Epithelial cell of proximal tubule (primary cell): ENCODE measurements around the gene GOLGA6L2. TPM values are rescaled to one million over a fixed set of nuclear protein-coding genes. Genes with fewer than 3 reads are reported as not detected.

Experiments
- DNase-seq: peaks from one replicate; pipeline ENCODE4 v3.0.0-alpha.2; 2011; ENCODE audit warnings: low read depth
- H3K4me3 ChIP-seq: 2 replicates; pipeline ENCODE4 v1.5.1; 2011; ENCODE audit warnings: low read depth, mild to moderate bottlenecking, low read length
- total RNA-seq: library from RNA; depleted of rRNA; stranded (reverse); fragments of >200 nt; gene quantifications from 2 replicates; pipeline ENCODE4 v1.2.3, GENCODE V29; 2015
- TF ChIP-seq, protein P1 (sequence below): conservative IDR thresholded peaks from 2 replicates; pipeline ENCODE4 v1.5.1; 2012; ENCODE audit warnings: low read depth, mild to moderate bottlenecking, low read length

The GOLGA6L2 gene
- total RNA-seq, 1 donor from 2014 or later, result not detected

DNA sequence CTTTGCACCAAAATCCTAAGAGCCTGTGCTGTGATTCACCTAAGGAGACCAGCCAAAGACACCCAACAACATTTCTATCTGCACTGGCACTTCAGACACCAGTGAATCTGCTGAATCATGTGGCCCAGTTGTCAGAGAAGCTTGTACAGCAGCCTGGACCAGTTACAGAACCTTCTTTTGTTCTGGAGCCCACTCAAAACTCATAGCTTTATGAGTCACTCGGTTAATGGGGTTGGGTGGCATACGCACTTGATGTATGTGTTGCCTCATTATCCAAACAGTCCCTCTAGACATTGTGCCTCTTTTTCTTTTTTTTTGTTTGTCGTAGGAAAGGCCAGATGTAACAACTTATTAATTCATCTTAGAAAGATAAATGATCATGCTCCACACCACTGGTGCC lies 25.6 kb upstream of the GOLGA6L2 start:
- H3K4me3 ChIP-seq, result no peak overlapping the region
- TF ChIP-seq, protein P1, sequence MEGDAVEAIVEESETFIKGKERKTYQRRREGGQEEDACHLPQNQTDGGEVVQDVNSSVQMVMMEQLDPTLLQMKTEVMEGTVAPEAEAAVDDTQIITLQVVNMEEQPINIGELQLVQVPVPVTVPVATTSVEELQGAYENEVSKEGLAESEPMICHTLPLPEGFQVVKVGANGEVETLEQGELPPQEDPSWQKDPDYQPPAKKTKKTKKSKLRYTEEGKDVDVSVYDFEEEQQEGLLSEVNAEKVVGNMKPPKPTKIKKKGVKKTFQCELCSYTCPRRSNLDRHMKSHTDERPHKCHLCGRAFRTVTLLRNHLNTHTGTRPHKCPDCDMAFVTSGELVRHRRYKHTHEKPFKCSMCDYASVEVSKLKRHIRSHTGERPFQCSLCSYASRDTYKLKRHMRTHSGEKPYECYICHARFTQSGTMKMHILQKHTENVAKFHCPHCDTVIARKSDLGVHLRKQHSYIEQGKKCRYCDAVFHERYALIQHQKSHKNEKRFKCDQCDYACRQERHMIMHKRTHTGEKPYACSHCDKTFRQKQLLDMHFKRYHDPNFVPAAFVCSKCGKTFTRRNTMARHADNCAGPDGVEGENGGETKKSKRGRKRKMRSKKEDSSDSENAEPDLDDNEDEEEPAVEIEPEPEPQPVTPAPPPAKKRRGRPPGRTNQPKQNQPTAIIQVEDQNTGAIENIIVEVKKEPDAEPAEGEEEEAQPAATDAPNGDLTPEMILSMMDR, result no peak
- DNase-seq, result no peak

DNA sequence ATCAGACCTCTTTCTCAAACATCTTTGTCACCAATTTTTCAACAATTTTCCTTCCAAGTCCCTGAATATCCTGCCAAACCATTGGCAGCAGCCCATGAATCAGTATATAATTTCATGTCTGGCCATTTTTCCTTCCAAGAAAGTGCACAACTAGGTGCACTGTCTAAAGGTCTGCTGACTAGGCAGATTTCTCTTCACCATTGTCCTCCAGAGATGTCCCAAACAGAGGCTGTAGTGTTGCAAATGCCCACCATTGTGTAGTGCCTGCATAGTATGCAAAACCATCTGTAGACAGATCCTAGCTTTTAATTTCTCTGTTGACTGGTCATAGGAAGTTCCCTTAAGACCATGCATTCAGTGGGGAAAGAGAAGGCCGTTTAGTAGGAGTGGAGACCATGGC lies 25.0 kb upstream of the GOLGA6L2 start:
- no peak overlapping the region for H3K4me3 ChIP-seq
- DNase-seq, result no peak
- TF ChIP-seq, protein P1, result no peak

DNA sequence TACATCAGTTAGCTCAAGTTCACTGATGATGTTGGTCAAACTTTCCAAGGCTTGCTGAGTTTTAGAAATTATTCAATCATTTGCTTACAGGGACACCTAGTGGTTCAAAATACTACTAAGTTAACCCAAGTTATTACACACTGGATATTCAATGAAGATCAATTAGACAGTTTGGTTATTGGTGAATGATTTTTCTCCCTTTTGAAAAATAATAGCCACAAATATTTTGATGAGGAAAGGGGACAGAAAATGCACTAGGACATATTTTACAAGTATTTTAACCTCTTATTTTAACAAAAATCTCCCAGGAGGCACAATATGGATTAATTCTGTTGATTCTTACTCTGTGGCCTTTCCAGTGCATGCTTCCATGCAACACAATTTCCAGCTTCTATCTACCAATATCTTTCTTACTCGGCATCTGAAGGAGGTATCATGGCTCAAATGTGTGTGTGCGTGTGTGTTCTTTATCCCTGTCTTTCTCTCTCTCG lies 20.1 kb upstream of the GOLGA6L2 start:
- peak; percentile 15 for DNase-seq
- no peak overlapping the region for H3K4me3 ChIP-seq
- TF ChIP-seq, protein P1, result peak; percentile 46

DNA sequence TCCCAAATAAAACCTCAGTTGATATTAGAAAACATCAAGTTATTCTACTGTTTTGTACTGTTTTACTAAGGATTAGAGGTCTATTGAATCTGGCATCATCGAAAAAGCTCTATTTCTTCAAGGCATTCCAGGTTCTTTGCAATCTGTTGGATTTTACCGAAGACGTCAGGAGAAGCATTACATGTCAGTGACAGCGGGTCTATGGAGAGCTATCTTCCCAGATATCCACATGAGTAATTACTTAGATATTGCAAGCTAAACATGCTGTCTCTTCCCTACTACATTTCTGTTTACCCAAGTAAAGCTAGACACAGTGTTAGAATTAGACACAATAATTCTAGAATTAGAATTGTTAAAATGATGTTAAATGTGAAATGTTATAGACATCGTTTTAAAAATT lies 10.8 kb upstream of the GOLGA6L2 start:
- TF ChIP-seq, protein P1, result no peak
- no peak overlapping the region for H3K4me3 ChIP-seq
- no peak for DNase-seq

DNA sequence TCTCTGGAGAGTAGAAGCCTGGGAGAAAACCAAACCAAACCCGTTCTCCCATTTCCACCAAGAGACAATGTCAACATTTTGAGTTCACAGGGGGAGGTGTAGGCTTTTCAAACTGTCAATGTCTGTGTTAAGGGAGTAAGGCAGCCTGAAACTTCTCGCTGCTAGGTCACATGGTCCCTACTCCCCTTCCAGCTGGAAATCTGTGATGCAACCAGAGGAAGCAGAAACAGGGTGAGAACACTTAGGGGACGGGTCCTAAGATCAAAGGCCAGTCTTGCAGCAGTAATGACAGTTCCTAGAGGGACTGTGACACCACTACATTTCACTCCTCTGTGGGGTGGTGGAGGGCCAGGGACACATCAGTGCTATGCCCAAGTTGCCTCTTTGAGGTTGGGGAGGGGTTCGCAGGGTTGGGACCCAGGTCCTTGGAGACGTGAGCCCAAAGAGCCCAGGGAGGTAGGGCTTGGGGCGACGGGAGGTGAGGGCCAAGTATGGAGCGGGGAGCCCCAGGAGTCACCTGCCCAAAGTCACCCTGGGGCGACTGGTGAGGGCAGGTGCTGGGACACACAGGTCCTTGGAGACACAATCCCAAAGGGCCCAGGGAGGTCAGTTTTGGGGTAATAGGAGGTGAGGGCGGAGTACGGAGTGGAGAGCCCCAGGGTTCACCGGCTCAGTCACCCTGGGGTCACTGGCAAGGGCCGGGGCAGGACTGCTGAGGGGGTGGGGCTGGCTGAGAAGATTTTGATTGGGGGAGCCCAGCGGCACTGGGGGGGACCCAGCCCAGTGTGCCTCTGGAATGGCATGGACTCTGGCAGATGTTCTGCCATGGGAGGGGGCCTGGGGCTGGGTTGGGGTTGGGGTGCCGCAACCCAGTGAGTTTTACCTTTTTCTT lies 582 bp downstream of the GOLGA6L2 start:
- DNase-seq, result no peak
- no peak overlapping the region for H3K4me3 ChIP-seq
- TF ChIP-seq, protein P1, result no peak

DNA sequence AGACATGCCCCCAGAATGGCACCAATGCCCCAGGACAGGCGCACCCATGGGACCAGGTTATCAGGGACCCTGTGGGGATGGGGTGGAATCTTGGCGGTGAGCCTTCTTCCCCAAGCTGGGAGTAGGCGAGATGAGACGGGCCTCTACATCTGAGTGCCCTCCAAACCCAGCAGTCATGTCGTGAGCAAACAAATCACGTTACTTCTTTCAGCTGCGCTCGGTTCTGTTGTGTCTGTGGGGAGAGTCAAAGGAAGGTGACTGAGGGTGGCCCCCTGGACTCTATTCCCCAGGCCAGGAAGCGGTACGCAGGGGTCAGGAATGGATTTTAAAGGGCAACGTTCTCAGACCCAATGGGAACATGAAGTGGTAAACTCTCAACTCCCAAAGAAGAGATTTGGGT lies 2.8 kb downstream of the GOLGA6L2 start:
- DNase-seq, result no peak
- TF ChIP-seq, protein P1, result no peak
- H3K4me3 ChIP-seq, result no peak overlapping the region

DNA sequence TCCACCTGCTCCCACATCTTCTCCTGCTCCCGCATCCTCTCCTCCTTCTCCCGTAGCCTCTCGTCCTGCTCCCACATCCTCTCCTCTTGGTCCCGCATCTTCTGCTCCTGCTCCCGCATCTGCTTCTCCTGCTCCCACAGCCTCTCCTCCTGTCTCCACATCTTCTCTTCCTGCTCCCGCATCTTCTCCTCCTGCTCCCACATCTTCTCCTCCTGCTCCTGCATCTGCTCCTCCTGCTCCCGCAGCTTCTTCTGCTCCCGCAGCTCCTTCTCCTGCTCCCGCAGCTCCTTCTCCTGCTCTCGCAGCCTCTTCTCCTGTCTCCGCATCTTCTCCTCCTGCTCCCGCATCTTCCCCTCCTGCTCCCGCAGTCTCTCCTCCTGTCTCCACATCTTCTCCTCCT lies 5.8 kb downstream of the GOLGA6L2 start:
- H3K4me3 ChIP-seq, result no peak overlapping the region
- DNase-seq, result no peak
- TF ChIP-seq, protein P1, result no peak
